H9 (cell line): ENCODE data around the gene CD226. TPM values are rescaled to one million over a fixed set of nuclear protein-coding genes. Genes with fewer than 3 reads are reported as not detected.

ENCODE experiments used
- DNase-seq: peaks from one replicate; pipeline ENCODE4 v3.0.0-alpha.2; 2017
- H2AFZ ChIP-seq: one replicate; pipeline ENCODE4 v1.6.1; 2013; ENCODE audit warnings: mild to moderate bottlenecking, low read length, control low read depth, moderate library complexity
- H2AK5ac ChIP-seq: 2 replicates; pipeline ENCODE4 v1.6.1; 2013; ENCODE audit warnings: low read length, control low read depth, mixed read lengths; ENCODE audit not compliant: insufficient read length
- H2BK120ac ChIP-seq: one replicate; pipeline ENCODE4 v1.6.1; 2013; ENCODE audit warnings: low read depth, mild to moderate bottlenecking, low read length, control low read depth, inconsistent platforms; ENCODE audit not compliant: poor library complexity, severe bottlenecking
- H2BK12ac ChIP-seq: 2 replicates; pipeline ENCODE4 v1.6.1; 2013; ENCODE audit warnings: low read length, control low read depth, mixed read lengths, low read depth; ENCODE audit not compliant: insufficient read length
- H2BK15ac ChIP-seq: 2 replicates; pipeline ENCODE4 v1.6.1; 2013; ENCODE audit warnings: low read depth, low read length, control low read depth
- H2BK20ac ChIP-seq: one replicate; pipeline ENCODE4 v1.6.1; 2013; ENCODE audit warnings: low read depth, mild to moderate bottlenecking, low read length, control low read depth, inconsistent platforms; ENCODE audit not compliant: poor library complexity, severe bottlenecking
- H2BK5ac ChIP-seq: 2 replicates; pipeline ENCODE4 v1.6.1; 2013; ENCODE audit warnings: low read length, control low read depth, mixed read lengths; ENCODE audit not compliant: insufficient read length
- H3K14ac ChIP-seq: 2 replicates; pipeline ENCODE4 v1.6.1; 2013; ENCODE audit warnings: low read length, control low read depth; ENCODE audit not compliant: insufficient read depth
- H3K18ac ChIP-seq: 2 replicates; pipeline ENCODE4 v1.6.1; 2013; ENCODE audit warnings: low read depth, mild to moderate bottlenecking, mixed read lengths, low read length, control low read depth; ENCODE audit not compliant: insufficient read length
- H3K23ac ChIP-seq: 2 replicates; pipeline ENCODE4 v1.6.1; 2013; ENCODE audit warnings: low read length, control low read depth, mixed read lengths, low read depth; ENCODE audit not compliant: insufficient read length
- H3K23me2 ChIP-seq: 2 replicates; pipeline ENCODE4 v1.6.1; 2013; ENCODE audit warnings: low read depth, mild to moderate bottlenecking, mixed read lengths, low read length, control low read depth; ENCODE audit not compliant: insufficient read length, poor library complexity, severe bottlenecking
- H3K27ac ChIP-seq: 2 replicates; pipeline ENCODE4 v1.5.1; 2013; ENCODE audit warnings: low read length, control low read depth, mixed read lengths, low read depth; ENCODE audit not compliant: insufficient read length
- H3K27me3 ChIP-seq: 2 replicates; pipeline ENCODE4 v1.6.1; 2013; ENCODE audit warnings: low read length, control low read depth, inconsistent platforms; ENCODE audit not compliant: insufficient read depth
- H3K4ac ChIP-seq: 2 replicates; pipeline ENCODE4 v1.6.1; 2013; ENCODE audit warnings: low read depth, mild to moderate bottlenecking, control low read depth, inconsistent platforms, low read length, moderate library complexity
- H3K4me1 ChIP-seq: 2 replicates; pipeline ENCODE4 v1.6.1; 2013; ENCODE audit warnings: low read length, control low read depth, inconsistent platforms; ENCODE audit not compliant: insufficient read depth
- H3K4me2 ChIP-seq: 2 replicates; pipeline ENCODE4 v1.6.1; 2013; ENCODE audit warnings: low read length, control low read depth, mixed read lengths; ENCODE audit not compliant: insufficient read length, insufficient read depth
- H3K56ac ChIP-seq: 2 replicates; pipeline ENCODE4 v1.6.1; 2013; ENCODE audit warnings: low read depth, mild to moderate bottlenecking, mixed read lengths, low read length, control low read depth; ENCODE audit not compliant: insufficient read length
- H3K79me1 ChIP-seq: 2 replicates; pipeline ENCODE4 v1.6.1; 2013; ENCODE audit warnings: low read depth, mild to moderate bottlenecking, moderate library complexity, low read length, control low read depth, inconsistent platforms; ENCODE audit not compliant: insufficient read depth, poor library complexity, severe bottlenecking
- H3K79me2 ChIP-seq: 2 replicates; pipeline ENCODE4 v1.6.1; 2013; ENCODE audit warnings: low read length, control low read depth, inconsistent platforms; ENCODE audit not compliant: insufficient read depth
- H3K9ac ChIP-seq: 2 replicates; pipeline ENCODE4 v1.6.1; 2013; ENCODE audit warnings: low read length, control low read depth, mixed read lengths; ENCODE audit not compliant: insufficient read length; ENCODE audit errors: extremely low read depth
- H3K9me3 ChIP-seq: one replicate; pipeline ENCODE4 v1.6.1; 2013; ENCODE audit warnings: low read depth, low read length, inconsistent platforms; ENCODE audit not compliant: control insufficient read depth
- H3T11ph ChIP-seq: one replicate; pipeline ENCODE4 v1.6.1; 2013; ENCODE audit warnings: mild to moderate bottlenecking, low read length, control low read depth, inconsistent platforms
- H4K20me1 ChIP-seq: one replicate; pipeline ENCODE4 v1.6.1; 2013; ENCODE audit not compliant: control insufficient read depth, insufficient read length, insufficient read depth
- H4K5ac ChIP-seq: 2 replicates; pipeline ENCODE4 v1.6.1; 2013; ENCODE audit warnings: low read depth, mild to moderate bottlenecking, mixed read lengths, low read length, control low read depth; ENCODE audit not compliant: insufficient read length
- H4K8ac ChIP-seq: replicated peaks from 2 replicates; pipeline ENCODE4 v1.6.1; 2013; ENCODE audit warnings: low read length, control low read depth, mixed read lengths, low read depth; ENCODE audit not compliant: insufficient read length
- H4K91ac ChIP-seq: 2 replicates; pipeline ENCODE4 v1.6.1; 2013; ENCODE audit warnings: low read depth, mild to moderate bottlenecking, moderate library complexity, mixed read lengths, low read length, control low read depth; ENCODE audit not compliant: insufficient read length
- H3K27ac Mint-ChIP-seq, 3 experiments: 2 replicates in 2 of 3; 3 replicates in 1 of 3; pipeline ENCODE4 v1.8.0; 2020 to 2021; ENCODE audit warnings: mixed read lengths in 3 of 3, mild to moderate bottlenecking in 1 of 3, moderate library complexity in 1 of 3
- H3K27me3 Mint-ChIP-seq: 2 replicates; pipeline ENCODE4 v1.8.0; 2021; ENCODE audit warnings: low read depth, mild to moderate bottlenecking, moderate library complexity, mixed read lengths
- H3K36me3 Mint-ChIP-seq, 3 experiments: 2 replicates in 2 of 3; 3 replicates in 1 of 3; pipeline ENCODE4 v1.8.0; 2020 to 2021; ENCODE audit warnings: low read depth in 3 of 3, mixed read lengths in 3 of 3; ENCODE audit not compliant: insufficient read depth in 1 of 3
- H3K4me1 Mint-ChIP-seq, 2 experiments: 2 replicates each; pipeline ENCODE4 v1.8.0; 2020; ENCODE audit warnings: mixed read lengths in 2 of 2
- H3K4me3 Mint-ChIP-seq, 2 experiments: 2 replicates in 1 of 2; 3 replicates in 1 of 2; pipeline ENCODE4 v1.8.0; 2020 to 2021; ENCODE audit warnings: mild to moderate bottlenecking in 2 of 2, mixed read lengths in 2 of 2, moderate library complexity in 1 of 2
- H3K9me3 Mint-ChIP-seq, 2 experiments: 2 replicates in 1 of 2; 3 replicates in 1 of 2; pipeline ENCODE4 v1.8.0; 2020; ENCODE audit warnings: mild to moderate bottlenecking in 2 of 2, mixed read lengths in 2 of 2, moderate library complexity in 1 of 2
- WGBS: extraction: QIAGEN DNeasy Blood & Tissue Kit; methylation state at CpG from one replicate; pipeline ENCODE4 v1.1.7; 2013; ENCODE audit warnings: missing lambda C conversion rate, low lambda C conversion rate, mixed read lengths; ENCODE audit not compliant: insufficient read length; ENCODE audit errors: extremely low coverage; 5-methylcytosine and 5-hydroxymethylcytosine counted together
- total RNA-seq: library from RNA; stranded (reverse); gene quantifications from 2 replicates; pipeline ENCODE4 v1.2.1, GENCODE V29; 2021
- TF ChIP-seq, protein P1 (sequence below): fragments of 200-600 bp; sonication (generic); conservative IDR thresholded peaks from 3 replicates; pipeline ENCODE4 v1.8.0; 2021; ENCODE audit warnings: antibody characterized with exemption, mild to moderate bottlenecking

Gene CD226
- total RNA-seq, 1 experiment from 2014 or later, result not detected

DNA sequence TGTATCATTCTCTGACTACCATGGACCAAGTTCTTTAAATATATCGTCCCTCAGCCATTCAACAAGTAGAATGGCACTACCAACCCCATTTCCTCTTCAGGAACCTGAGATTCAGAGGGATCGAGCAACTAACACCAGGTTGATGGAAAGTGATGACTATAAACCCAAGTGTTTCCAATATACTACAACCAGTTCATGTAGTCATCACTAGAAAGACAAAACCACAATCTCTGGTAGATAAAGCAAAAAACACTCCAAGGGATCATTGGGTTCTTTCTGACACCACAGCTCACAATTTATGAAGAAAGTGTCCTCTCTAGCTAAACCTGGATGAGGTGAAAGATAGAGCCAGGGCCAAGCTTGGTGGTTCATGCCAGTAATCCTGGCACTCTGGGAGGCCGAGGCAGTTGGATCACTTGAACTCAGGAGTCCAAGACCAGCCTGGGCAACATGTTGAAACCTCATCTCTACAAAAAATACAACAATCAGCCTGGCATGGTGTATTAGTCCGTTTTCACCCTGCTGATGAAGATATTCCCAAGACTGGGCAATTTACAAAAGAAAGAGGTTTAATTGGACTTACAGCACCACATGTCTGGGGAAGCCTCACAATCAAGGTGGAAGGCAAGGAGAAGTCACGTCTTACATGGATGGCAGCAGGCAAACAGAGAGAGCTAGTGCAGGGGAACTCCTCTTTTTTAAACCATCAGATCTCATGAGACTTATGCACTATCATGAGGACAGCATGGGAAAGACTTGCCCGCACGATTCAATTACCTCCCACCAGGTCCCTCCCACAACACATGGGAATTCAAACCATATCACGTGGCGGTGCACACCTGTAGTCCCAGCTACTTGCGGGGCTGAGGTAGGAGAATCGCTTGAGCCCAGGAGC is 2.2 kb downstream of the CD226 start:
- H3K27ac Mint-ChIP-seq, result no peak overlapping the region
- TF ChIP-seq, protein P1, sequence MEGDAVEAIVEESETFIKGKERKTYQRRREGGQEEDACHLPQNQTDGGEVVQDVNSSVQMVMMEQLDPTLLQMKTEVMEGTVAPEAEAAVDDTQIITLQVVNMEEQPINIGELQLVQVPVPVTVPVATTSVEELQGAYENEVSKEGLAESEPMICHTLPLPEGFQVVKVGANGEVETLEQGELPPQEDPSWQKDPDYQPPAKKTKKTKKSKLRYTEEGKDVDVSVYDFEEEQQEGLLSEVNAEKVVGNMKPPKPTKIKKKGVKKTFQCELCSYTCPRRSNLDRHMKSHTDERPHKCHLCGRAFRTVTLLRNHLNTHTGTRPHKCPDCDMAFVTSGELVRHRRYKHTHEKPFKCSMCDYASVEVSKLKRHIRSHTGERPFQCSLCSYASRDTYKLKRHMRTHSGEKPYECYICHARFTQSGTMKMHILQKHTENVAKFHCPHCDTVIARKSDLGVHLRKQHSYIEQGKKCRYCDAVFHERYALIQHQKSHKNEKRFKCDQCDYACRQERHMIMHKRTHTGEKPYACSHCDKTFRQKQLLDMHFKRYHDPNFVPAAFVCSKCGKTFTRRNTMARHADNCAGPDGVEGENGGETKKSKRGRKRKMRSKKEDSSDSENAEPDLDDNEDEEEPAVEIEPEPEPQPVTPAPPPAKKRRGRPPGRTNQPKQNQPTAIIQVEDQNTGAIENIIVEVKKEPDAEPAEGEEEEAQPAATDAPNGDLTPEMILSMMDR, result no peak

More for the DNA sequence above, 2.2 kb downstream of the CD226 start:
- no peak overlapping the region for H3K4me2 ChIP-seq
- H3K9ac ChIP-seq, result no peak overlapping the region
- peaks cover 10 to 16% of the 10 kb centered on the region in 2 experiments for H3K4me1 Mint-ChIP-seq
- no peak overlapping the region for H2BK20ac ChIP-seq
- peaks cover 5 to 12% of the 10 kb centered on the region in 2 experiments; a peak in 4 of 5 replicates for H3K9me3 Mint-ChIP-seq
- no peak overlapping the region for H2BK120ac ChIP-seq
- no peak overlapping the region for H3T11ph ChIP-seq
- peaks cover 2 to 13% (median 6%) of the 10 kb centered on the region in 3 experiments; a peak in 5 of 7 replicates for H3K36me3 Mint-ChIP-seq
- H4K5ac ChIP-seq, result no peak overlapping the region
- no peaks in the 10 kb centered on the region for H3K27me3 ChIP-seq
- H3K79me1 ChIP-seq, result no peaks in the 10 kb centered on the region
- H3K56ac ChIP-seq, result no peak overlapping the region
- no peak overlapping the region for H2BK15ac ChIP-seq
- H3K9me3 ChIP-seq, result no peaks in the 10 kb centered on the region
- no peak overlapping the region for H2BK5ac ChIP-seq
- no peak overlapping the region for H4K91ac ChIP-seq
- H3K79me2 ChIP-seq, result peaks cover 3% of the 10 kb centered on the region; the same call in 1 of the 2 replicates
- H3K23me2 ChIP-seq, result no peaks in the 10 kb centered on the region
- no peak overlapping the region for H3K23ac ChIP-seq
- H4K20me1 ChIP-seq, result no peaks in the 10 kb centered on the region
- no peak overlapping the region for H2BK12ac ChIP-seq
- H3K4me1 ChIP-seq, result no peaks in the 10 kb centered on the region; the same call in 1 of the 2 replicates
- no peak overlapping the region for H3K4ac ChIP-seq
- H2AFZ ChIP-seq, result no peak overlapping the region
- H2AK5ac ChIP-seq, result no peak overlapping the region
- H3K27ac ChIP-seq, result no peak overlapping the region
- H4K8ac ChIP-seq, result no peak overlapping the region
- no peak for DNase-seq
- no peaks in the 10 kb centered on the region; the same call in 1 of the 2 replicates for H3K27me3 Mint-ChIP-seq
- H3K18ac ChIP-seq, result no peak overlapping the region
- WGBS, result no CpG with 5 or more reads among the region's 11 CpGs
- H3K4me3 Mint-ChIP-seq, result no peak overlapping the region
- no peak overlapping the region for H3K14ac ChIP-seq
